Body of pancreas (tissue), 4 donors: Measurements from ENCODE around the gene OR52A5. TPM values are rescaled to one million over a fixed set of nuclear protein-coding genes. Genes with fewer than 3 reads are reported as not detected.

ENCODE experiments used
- ATAC-seq: fragments of 150-250 bp; one replicate; pipeline ENCODE4 v1.9.1; 2016
- DNase-seq, 4 donors: peaks; one replicate each; pipeline ENCODE4 v3.0.0-alpha.2; 2019
- H3K27ac ChIP-seq, 4 donors: fragments of 200-600 bp; sonication (generic); 1 replicate in 3 of 4; 2 replicates in 1 of 4; pipeline versions ENCODE4 v1.5.1 to v1.6.1; 2016 to 2019; ENCODE audit warnings: mild to moderate bottlenecking in 1 of 4, mixed read lengths in 1 of 4, moderate library complexity in 1 of 4
- H3K27me3 ChIP-seq, 2 donors: fragments of 200-600 bp; sonication (generic); one replicate each; pipeline ENCODE4 v1.6.0; 2016; ENCODE audit warnings: mild to moderate bottlenecking in 1 of 2
- H3K36me3 ChIP-seq, 2 donors: fragments of 200-600 bp; sonication (generic); replicated peaks in 1 of 2; 2 replicates each; pipeline ENCODE4 v1.5.1; 2016; ENCODE audit warnings: low read depth in 2 of 2; ENCODE audit not compliant: insufficient read depth in 1 of 2
- H3K4me1 ChIP-seq: fragments of 200-600 bp; sonication (generic); one replicate; pipeline ENCODE4 v1.6.0; 2016
- H3K4me3 ChIP-seq, 2 donors: fragments of 200-600 bp; sonication (generic); 1 replicate in 1 of 2; 2 replicates in 1 of 2; pipeline ENCODE4 v1.5.1; 2016 to 2019
- H3K9me3 ChIP-seq, 3 donors: fragments of 200-600 bp; sonication (generic); 1 replicate in 2 of 3; 2 replicates in 1 of 3; pipeline ENCODE4 v1.5.1; 2016
- POLR2A ChIP-seq, 3 donors: fragments of 450-650 bp; IDR thresholded peaks; one replicate each; pipeline ENCODE4 v1.6.1; 2016; ENCODE audit warnings: antibody characterized with exemption in 3 of 3, mild to moderate bottlenecking in 2 of 3
- WGBS, 2 donors: methylation state at CpG; one replicate each; pipeline ENCODE4 v1.1.5; 2017; 5-methylcytosine and 5-hydroxymethylcytosine counted together
- intact Hi-C: fragments of 100-400 bp; cut with DNase I; formaldehyde crosslinking; loops from one replicate; pipeline ENCODE4 v1.15.1; 2023
- total RNA-seq, 2 donors: library from RNA; depleted of rRNA; stranded (reverse); fragments of >200 nt; gene quantifications; one replicate each; pipeline ENCODE4 v1.1.0, GENCODE V29; 2016
- TF ChIP-seq, protein P1 (sequence below), 7 experiments: fragments of 450-650 bp in 4 of 7; fragments of 200-600 bp in 3 of 7; sonication (generic) in 3 of 7; IDR thresholded peaks; one replicate each; pipeline ENCODE4 v1.5.1; 2016 to 2019; ENCODE audit warnings: antibody characterized with exemption in 7 of 7

Gene OR52A5
- total RNA-seq, 2 donors from 2014 or later, result not detected

DNA sequence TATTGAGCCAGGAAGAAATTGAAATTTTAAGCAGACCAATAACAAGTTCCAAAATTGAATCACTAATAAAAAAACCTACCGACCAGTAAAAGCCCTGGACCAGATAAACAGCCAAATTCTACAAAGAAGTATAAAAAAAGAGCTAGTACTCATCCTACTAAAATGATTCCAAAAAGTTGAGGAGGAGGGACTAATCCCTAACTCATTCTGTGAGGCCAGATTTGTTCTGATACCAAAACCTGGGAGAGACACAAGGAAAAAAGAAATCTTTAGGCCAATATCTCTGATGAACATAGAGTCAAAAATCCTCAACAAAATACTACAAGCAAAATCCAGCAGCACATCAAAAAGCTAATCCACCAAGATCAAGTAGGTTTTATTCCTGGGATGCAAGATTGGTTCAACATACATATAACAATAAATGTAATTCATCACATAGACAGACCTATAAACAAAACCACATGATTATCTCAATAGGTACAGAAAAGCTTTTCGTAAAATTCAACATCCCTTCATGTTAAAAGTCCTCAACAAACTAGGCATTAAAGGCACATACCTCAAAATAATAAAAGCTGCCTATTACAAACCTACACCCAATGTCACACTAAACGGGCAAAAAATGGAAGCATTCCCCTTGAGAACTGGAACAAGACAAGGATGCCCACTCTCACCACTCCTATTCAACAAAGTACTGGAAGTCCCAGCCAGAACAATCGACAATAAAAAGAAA is 13.1 kb downstream of the OR52A5 start:
- intact Hi-C loops, result loop anchor here (10.0 kb wide), 2 partner anchors 270 to 680 kb away; partner anchors contain the start of gene OR52N2
- 48% methylated on average over 4 of the region's 4 CpGs for WGBS, 2 donors

DNA sequence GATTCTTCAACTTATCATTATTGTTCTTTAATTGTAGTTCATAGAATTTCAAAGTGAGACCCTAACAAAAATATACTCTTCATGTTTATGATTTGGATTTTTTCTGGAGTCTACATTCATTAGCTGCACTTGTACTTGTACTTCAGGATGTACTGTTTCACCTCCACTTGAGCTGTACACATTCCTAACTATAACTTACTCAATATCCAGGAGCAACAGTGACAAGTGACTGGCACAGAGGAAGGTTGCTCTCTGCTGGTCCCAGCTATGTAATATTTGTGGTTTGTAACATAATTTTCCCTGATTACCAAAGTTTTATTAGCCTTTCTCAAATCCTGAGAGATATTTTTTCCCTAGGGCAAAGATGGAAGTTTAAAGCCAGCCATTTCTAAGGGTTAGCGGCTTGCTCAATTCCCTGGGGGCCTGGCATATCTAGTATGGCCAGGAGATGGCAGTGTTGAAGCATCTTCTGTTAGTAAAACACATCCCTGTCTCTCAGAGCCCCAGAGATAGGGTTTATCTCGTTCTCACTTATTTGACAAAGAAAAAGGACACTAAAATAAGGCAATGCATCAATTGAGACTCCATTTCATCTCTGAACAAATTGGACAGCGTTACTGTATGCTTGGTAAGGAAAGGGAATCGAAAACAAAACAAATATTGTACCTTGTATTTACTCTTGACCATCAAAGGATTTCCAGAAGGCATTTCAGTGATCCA is 14.2 kb downstream of the OR52A5 start:
- TF ChIP-seq, protein P1, sequence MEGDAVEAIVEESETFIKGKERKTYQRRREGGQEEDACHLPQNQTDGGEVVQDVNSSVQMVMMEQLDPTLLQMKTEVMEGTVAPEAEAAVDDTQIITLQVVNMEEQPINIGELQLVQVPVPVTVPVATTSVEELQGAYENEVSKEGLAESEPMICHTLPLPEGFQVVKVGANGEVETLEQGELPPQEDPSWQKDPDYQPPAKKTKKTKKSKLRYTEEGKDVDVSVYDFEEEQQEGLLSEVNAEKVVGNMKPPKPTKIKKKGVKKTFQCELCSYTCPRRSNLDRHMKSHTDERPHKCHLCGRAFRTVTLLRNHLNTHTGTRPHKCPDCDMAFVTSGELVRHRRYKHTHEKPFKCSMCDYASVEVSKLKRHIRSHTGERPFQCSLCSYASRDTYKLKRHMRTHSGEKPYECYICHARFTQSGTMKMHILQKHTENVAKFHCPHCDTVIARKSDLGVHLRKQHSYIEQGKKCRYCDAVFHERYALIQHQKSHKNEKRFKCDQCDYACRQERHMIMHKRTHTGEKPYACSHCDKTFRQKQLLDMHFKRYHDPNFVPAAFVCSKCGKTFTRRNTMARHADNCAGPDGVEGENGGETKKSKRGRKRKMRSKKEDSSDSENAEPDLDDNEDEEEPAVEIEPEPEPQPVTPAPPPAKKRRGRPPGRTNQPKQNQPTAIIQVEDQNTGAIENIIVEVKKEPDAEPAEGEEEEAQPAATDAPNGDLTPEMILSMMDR (IDR thresholded peaks at IDR 0.05), result peak; percentile 47 to 88 (median 69)
- no peak for TF ChIP-seq POLR2A (IDR thresholded peaks at IDR 0.05)
- no peaks in the 10 kb centered on the region for H3K9me3 ChIP-seq
- H3K4me3 ChIP-seq, result no peak overlapping the region
- WGBS, 2 donors, result 3 to 4% methylated on average over 4 of the region's 4 CpGs
- ATAC-seq (peak; percentile 71), DNase-seq (peak; percentile 64 to 74 (median 69))
- H3K27me3 ChIP-seq, result no peaks in the 10 kb centered on the region
- no peaks in the 10 kb centered on the region for H3K4me1 ChIP-seq
- H3K36me3 ChIP-seq, result no peaks in the 10 kb centered on the region
- H3K27ac ChIP-seq, result no peak overlapping the region
- intact Hi-C loops, result loop anchor here (10.0 kb wide), 2 partner anchors 271 to 681 kb away; partner anchors contain the start of gene OR52N2

More for the DNA sequence above, 13.1 kb downstream of the OR52A5 start:
- no peak for TF ChIP-seq POLR2A (IDR thresholded peaks at IDR 0.05)
- TF ChIP-seq, protein P1 (IDR thresholded peaks at IDR 0.05), result no peak
- no peaks in the 10 kb centered on the region for H3K36me3 ChIP-seq
- ATAC-seq (no peak), DNase-seq (no peak)
- no peak overlapping the region for H3K27ac ChIP-seq
- no peaks in the 10 kb centered on the region for H3K9me3 ChIP-seq
- no peaks in the 10 kb centered on the region for H3K27me3 ChIP-seq
- no peaks in the 10 kb centered on the region for H3K4me1 ChIP-seq
- H3K4me3 ChIP-seq, result no peak overlapping the region

DNA sequence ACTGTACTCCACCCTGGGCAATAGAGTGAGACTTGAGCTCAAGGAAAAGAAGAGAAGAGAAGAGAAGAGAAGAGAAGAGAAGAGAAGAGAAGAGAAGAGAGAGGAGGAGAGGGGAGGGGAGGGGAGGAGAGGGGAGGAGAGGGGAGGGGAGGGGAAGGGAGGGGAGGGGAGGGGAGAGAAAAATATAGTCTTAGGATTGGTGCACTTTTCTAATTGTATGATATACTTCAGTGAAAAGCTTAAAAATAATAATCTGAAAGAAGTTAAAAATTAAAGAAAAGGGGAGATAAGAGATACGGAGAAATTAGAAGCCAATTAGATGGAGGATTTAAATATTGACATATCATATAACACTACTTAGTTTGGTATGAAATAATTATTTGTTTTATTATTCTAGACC is 19.3 kb downstream of the OR52A5 start:
- WGBS, 2 donors, result 21 to 22% methylated on average over 1 of the region's 1 CpG
- intact Hi-C loops, result no loop called here
- Histone ChIP-seq H3K4me1 (no peaks in the 10 kb centered on the region), H3K27ac (no peak overlapping the region), H3K9me3 (no peaks in the 10 kb centered on the region), H3K36me3 (no peaks in the 10 kb centered on the region), H3K27me3 (no peaks in the 10 kb centered on the region), H3K4me3 (no peak overlapping the region)
- DNase-seq, result no peak
- no peak for ATAC-seq
- TF ChIP-seq, protein P1 (IDR thresholded peaks at IDR 0.05), result no peak
- no peak for TF ChIP-seq POLR2A (IDR thresholded peaks at IDR 0.05)

DNA sequence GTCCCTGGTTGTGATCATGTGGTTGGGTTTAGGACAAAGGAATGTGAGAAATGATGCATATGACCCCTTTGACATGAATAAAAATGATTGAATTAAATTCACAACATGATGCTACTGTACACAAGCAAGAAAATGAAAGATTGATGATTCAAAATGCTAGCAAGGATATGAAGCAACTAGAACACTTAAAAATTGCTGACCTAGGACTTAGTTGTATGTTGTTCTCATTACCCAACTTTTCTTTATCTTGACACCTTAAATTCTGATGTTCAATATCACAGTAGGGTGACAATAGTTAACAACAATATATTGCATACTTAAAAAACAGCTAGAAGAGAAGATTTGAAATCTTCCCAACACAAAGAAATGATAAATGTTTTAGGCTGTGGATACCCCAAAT is 20.6 kb downstream of the OR52A5 start:
- ATAC-seq (no peak), DNase-seq (no peak)
- Histone ChIP-seq H3K27me3 (no peaks in the 10 kb centered on the region), H3K9me3 (no peaks in the 10 kb centered on the region), H3K4me1 (no peaks in the 10 kb centered on the region), H3K36me3 (no peaks in the 10 kb centered on the region), H3K27ac (no peak overlapping the region), H3K4me3 (no peak overlapping the region)
- intact Hi-C loops, result no loop called here
- TF ChIP-seq, protein P1 (IDR thresholded peaks at IDR 0.05), result no peak
- no peak for TF ChIP-seq POLR2A (IDR thresholded peaks at IDR 0.05)
